Stimulated activated CD4-positive, alpha-beta T cell treated with anti-CD3 and anti-CD28 coated beads, Interleukin-2, amount 100 ng/mL, for 48 hours (primary cell): ENCODE measurements around the gene RLN2.
A peak's percentile ranks its signal among the peaks of the same experiment; 100 is the strongest.
"Not testable (repeated sequence)": the region's sequence is repeated elsewhere in the genome, so short reads cannot be mapped to it uniquely, and the experiment has no call there.

ENCODE experiments used
- DNase-seq, 2 donors: peaks; one replicate each; pipeline ENCODE4 v3.0.0-alpha.2; 2020

RLN2 gene, protein sequence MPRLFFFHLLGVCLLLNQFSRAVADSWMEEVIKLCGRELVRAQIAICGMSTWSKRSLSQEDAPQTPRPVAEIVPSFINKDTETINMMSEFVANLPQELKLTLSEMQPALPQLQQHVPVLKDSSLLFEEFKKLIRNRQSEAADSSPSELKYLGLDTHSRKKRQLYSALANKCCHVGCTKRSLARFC

DNA sequence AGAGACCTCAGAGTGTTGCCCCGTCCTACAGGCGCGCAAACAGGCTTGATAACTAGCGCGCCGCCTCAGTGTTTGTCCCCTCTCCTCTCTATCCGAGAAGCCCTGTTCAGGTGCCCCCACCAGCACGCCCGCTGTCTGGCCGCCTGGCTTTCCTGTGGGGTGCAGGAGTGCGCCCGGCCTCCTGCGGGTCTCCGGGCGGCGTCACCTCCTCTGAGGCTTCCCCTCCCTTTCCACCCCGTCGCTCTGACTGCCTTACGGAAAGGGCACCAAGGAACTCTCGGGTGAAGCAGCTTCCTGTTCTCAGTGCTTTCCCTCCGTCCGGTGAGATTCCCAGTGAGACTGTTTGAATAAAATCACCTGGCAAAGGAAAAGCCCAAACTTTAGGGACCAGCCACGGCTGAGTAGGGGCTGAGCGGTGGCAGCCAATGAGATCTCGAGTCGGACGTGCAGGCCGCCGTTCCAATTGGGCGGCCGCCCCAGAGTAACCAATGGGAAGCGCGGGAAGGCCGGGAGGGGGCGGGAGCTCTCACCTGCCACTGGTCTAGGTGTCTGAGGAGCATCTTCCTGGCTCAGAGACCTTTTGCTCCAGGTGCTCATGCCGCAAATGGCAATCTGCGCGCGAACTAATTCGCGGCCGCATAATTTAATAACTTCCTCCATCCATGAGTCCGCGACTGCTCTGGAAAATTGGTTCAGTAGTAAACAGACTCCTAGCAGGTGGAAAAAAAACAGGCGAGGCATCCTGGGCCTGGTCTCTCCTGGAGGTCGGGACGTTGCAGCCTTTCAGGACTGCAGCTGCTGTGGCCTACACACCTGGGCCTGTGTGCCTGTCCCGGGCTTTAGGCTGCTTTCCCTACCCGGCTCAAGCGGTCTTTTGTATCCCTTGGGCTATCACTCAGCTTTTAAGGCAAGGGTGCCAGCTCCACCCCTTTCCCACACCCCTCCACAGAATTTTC lies at the start of gene RLN2:
Gene RLN2, minus strand, starts transcription at position 877 of the 956 bp plus-strand sequence. Its CDS starts 136 bp downstream, at position 741.
- DNase-seq, result peak in 1 of 2 donors; percentile 2

DNA sequence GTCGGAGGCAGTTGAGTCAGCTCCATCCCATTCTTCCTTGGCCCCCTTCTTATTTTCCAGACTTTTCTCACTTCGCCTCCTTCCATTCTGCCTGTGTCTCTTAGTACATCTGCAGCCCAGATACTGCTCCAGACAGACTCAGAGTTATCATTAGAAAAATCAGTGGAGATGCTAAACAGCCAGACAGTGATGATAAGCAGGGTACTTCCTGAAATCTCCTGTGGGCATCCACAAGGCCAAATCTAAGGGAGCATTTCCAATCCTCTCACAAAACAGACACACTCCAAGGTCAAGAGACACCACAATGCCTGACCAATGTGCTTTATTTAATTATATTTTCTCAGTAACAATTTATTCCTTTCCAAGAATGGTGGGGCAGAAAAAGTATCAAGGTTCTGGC lies 49.7 kb upstream of the RLN2 start:
- DNase-seq, result no peak

DNA sequence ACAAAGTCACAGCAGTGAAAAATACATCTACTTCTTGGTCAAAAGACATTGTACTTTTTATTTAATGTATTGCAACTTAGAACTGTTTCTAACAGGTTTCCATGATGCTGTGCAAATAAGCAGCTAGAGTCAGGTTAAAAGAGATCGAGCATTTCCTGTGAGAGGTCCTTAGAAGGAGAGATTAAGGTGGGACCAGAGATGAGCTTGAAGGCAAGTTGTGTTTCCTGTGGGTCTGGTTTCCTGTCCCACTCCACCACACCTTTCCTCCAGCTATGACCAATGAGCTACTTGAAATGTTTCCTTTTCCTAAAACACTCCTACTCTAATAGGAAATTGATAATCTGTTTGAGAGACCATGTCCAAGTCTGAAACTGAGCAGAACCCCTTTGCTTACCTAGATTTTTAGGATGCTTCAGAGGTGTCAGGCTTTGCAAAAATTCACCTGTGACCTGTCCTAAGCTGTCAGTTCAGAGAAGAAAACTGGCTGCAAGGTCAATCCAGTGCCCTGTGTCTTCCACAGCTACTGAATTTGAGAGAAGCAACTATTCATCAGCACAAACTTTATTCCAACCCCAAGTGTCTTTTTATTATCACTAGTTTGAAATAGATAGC lies 48.2 kb upstream of the RLN2 start:
- no peak for DNase-seq

DNA sequence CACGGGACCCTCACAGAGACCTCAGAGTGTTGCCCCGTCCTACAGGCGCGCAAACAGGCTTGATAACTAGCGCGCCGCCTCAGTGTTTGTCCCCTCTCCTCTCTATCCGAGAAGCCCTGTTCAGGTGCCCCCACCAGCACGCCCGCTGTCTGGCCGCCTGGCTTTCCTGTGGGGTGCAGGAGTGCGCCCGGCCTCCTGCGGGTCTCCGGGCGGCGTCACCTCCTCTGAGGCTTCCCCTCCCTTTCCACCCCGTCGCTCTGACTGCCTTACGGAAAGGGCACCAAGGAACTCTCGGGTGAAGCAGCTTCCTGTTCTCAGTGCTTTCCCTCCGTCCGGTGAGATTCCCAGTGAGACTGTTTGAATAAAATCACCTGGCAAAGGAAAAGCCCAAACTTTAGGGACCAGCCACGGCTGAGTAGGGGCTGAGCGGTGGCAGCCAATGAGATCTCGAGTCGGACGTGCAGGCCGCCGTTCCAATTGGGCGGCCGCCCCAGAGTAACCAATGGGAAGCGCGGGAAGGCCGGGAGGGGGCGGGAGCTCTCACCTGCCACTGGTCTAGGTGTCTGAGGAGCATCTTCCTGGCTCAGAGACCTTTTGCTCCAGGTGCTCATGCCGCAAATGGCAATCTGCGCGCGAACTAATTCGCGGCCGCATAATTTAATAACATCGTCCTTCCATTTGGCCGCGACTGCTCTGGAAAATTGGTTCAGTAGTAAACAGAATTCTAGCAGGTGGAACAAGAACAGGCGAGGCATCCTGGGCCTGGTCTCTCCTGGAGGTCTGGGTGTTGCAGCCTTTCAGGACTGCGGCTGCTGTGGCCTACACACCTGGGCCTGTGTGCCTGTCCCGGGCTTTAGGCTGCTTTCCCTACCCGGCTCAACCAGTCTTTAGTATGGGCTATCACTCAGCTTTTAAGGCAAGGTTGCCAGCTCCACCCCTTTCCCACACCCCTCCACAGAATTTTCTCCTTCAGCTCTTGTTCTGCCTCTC lies 34.8 kb upstream of the RLN2 start, which contains the start of gene RLN1:
Gene RLN1, minus strand, starts transcription at position 885 of the 990 bp plus-strand sequence. Its CDS starts 130 bp downstream, at position 755.
- not testable (repeated sequence) for DNase-seq

DNA sequence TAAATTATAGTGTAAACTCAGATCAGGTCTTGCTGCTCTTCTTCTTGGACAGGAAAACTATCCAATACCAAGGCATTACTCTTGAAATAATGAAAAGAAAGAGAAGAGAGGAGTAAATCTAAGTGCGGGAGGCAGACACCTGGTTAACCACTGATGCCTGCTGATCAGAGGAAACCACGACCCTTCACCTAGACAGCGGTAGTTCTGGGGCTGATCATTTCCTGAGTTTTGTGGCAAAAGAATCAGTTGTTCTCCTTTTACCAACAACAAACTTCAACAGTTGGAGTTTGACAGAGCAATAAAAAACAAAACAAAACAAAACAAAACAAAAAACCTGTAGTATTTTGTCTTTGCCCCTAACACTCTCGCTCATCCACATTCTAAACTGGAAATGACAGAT lies 32.2 kb upstream of the RLN2 start:
- no peak for DNase-seq

DNA sequence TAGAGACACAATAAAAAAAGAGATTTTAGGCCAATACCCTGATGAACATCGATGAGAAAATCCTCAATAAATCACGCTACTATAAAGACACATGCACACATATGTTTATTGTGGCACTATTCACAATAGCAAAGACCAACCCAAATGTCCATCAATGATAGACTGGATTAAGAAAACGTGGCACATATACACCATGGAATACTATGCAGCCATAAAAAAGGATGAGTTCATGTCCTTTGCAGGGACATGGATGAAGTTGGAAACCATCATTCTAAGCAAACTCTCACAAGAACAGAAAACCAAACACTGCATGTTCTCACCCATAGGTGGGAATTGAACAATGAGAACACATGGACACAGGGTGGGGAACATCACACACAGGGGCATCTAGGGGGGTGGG lies 26.8 kb upstream of the RLN2 start:
- DNase-seq, result not testable (repeated sequence)

DNA sequence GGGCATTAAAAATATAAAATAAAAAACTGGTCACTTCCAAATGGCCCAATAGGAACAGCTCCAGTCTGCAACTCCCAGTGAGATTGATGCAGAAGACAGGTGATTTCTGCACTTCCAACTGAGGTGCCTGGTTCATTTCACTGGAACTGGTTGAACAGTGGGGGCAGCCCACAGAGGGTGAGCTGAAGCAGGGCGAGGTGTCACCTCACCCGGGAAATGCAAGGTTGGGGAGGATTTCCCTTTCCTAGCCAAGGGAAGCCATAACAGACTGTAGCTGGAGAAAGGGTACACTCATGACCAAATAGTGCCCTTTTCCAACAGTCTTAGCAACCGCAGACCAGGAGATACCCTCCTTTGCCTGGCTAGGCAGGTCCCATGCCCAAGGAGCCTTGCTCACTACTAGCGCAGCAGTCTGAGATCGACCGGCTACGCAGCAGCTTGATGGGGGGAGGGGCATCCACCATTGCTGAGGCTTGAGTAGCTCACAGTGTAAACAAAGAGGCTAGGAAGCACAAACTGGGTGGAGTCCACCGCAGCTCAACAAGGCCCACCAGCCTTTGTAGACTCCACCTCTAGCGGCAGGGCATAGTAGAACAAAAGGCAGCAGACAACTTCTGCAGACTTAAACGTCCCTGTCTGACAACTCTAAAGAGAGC lies 22.5 kb upstream of the RLN2 start:
- DNase-seq, result no peak

DNA sequence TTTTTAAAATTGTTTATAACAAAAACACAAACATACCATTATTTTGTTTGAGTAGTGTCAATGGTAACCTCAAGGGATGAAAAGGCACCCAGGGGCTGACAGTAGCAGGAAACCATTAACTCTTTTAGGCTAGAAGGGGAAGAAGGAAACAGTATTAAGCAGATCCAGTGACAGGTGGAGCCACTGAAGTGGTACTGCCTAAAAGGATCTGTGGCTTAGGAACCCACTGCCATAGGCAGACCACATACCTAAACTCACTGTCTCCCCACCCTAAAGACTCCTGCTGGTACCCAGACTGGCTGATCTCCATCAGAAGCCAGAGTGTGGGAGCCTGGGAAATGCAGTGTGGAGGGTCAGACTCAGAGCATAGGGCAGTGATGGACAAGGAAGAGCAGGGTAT lies 21.7 kb upstream of the RLN2 start:
- DNase-seq, result no peak

DNA sequence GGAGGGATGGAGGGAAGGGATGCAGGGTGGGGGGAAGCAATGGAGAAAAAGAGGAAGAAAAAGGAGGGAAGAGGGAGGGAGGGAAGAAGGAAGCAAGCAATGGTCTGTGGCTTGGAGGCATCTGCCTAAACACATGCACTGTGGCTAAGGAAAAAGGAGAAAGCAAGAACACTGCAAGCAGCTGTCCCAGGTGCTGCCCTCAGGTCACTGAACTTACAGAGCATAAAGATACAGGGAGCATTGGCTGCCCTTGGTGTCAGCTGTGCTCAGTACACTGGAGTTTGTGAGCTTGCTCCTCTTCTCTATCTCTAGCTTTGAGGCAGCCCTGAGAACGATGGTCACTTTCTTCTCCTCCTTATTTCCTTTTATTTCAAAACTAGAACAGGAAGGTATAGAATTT lies 17.1 kb upstream of the RLN2 start:
- not testable (repeated sequence) for DNase-seq

DNA sequence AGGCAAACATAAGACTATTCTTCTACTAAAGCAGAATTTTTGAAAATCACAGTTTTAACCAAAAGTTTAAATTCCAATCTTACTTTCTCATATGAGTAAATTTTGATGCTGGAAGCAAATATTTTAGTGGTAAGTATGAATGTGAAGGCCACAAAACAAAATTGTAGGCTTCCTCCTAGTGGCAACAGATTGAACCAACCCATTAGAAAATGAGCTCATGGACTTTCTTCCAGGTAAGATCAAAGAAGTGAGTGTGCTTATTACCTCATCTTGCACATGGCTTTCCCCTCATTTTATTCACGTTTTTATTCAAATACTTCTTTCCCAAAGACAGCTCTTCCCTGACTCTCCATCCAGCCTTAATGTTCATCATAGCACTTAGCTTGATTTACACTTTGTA lies 16.5 kb upstream of the RLN2 start:
- DNase-seq, result no peak

DNA sequence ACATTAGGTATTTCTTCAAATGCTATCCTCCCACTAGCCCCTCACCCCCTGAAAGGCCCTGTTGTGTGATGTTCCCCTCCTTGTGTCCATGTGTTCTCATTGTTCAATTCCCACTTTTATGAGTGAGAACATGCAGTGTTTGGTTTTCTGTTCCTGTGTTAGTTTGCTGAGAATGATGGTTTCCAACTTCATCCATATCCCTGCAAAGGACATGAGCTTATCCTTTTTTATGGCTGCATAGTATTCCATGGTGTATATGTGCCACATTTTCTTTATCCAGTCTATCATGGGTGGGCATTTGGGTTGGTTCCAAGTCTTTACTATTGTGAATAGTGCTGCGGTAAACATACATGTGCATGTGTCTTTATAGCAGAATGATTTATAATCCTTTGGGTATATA lies 11.9 kb upstream of the RLN2 start:
- not testable (repeated sequence) for DNase-seq

DNA sequence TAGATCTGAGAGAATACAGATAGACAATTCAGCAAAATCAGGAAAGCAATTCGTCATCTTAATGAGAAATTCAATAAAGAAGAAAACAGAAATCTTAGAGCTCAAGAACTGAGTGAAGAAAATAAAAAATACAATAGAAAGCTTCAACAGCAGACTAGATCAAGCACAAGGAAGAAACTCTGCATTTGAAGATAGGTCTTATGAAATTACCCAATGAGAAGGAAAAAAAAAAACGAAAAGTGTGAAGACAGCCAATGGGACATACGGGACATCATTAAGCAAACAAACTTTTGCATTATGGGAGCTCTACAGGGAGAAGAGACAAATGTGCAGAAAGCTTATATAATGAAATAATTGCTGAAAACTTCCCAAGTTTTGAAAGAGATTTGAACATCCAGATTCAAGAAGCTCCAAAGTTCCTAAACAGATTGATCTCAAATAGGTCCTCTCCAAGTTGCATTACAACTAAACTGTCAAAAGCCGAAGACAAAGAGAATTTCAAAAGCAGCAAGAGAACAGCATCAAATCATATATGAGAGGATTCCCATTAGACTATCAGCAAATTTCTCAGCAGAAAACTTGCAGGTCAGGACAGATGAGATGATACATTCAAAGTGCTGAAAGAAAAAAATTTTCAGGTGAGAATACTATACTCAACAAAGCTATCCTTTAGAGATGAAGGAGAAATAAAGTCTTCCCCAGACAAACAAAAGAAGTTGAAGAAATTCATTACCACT lies 10.8 kb upstream of the RLN2 start:
- DNase-seq, result no peak

DNA sequence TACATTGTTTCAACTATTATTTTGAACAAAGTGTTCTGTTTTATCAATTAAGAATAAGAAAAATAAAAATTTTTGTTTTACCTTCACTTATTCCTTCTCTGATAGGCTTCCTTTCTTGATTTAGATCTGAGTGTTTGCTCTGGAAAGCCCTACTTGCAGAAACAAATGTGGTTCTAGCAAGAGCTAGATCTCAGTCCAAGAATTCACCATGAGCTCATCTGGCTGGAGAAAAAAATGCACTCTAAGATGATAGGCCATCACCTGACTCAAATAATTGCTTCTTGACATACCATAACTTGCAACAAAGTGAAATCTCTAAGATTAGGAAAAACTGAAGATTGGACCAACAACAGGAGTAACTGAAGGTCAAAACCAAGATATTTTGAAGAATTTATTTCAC lies 6.3 kb upstream of the RLN2 start:
- no peak for DNase-seq

DNA sequence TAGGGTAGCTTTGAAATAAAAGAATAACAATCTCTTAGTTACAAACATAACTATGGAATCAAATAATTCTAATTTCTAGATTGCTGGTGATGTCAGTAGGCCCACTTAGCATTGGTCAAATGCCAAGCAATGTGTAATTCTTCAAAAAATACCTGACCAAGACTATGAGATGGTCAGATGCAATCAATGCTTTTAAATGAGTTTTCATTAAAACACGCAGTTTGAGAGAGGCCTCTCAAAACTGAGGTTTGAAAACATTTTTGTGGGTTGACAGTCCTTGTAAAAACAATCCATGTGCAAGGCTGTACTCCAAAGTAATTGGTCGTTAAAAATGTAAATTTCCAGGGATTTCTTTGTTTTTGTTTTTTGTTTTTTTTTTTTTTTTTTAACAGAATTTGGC lies 1.2 kb upstream of the RLN2 start:
- DNase-seq, result no peak

DNA sequence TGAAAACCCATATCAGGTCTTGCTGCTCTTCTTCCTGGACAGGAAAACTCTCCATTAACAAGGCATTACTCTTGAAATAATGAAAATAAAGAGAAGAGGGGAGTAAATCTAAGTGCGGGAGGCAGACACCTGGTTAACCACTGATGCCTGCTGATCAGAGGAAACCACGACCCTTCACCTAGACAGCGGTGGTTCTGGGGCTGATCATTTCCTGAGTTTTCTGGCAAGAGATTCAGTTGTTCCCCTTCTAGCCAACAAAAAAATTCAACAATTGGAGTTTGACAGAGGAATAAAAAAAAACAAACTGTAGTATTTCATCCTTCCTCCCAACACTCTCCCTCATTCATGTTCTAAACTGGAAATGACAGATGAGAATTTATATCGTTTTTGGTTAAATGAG lies 3.0 kb downstream of the RLN2 start:
- DNase-seq, result no peak

DNA sequence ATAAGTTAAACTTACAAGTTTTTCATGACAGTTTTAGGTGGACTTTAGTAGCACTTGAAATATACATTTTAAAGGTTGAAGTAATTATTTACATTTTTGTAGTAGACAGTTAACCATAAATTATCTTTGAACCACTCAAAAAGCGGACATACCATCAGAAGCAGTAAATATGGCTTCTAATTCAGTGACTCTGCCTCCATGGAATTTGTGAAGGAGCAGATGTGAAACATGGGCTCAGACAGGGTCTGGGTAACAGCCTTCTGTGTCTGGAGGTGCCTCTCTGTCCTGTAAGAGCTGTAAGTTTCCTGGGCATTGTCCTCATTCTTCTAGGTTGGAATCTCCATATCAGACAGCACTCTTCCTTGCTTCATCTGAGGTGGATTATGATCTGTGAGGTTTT lies 12.4 kb downstream of the RLN2 start:
- no peak for DNase-seq

DNA sequence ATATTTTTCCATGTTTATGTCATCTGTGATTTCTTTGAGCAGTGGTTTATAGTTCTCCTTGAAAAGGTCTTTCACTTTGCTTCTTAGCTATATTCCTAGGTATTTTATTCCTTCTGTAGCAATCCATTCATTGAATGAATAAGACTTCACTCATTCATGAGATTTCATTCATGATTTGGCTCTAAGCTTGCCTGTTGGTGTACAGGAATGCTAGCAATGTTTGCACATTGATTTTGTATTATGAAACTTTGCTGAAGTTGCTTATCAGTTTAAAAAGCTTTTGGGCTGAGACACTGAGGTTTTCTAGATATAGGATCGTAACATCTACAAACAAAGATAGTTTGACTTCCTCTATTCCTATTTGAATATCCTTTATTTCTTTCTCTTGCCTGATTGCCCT lies 15.9 kb downstream of the RLN2 start:
- DNase-seq, result no peak

DNA sequence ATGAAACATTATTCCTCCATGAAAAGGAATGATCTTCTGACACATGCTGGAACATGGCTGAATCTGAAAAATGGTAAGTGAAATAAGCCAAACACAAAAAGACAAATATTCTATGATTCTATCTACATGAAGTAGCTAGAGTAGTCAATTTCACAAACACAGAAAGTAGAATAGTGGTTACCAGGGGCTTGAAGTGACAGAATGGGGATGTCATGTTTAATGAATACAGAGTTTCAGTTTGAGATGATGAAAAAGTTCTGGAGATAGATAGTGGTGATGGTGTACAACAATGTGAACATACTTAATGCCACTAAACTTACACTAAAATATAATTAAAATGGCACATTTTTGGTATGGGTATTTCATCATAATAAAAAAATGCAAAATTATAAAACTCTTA lies 18.3 kb downstream of the RLN2 start:
- no peak for DNase-seq

DNA sequence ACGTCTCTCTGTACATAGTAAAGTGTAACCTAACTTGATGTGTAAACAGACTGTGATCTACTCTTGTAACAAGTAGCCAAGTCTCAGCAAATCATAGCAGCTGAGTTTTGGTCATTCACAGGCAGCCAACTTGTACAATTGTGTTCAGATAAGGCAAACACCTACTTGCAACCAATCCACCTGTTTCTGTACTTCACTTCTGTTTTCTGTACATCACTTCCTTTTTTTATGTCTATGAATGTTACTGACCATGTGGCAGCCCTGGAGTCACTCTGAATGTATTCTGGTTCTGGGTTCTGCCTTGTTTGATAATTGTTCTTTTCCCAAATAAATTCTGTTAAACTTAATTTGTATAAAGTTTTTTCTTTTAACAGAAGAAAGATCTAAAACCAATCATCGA lies 26.0 kb downstream of the RLN2 start:
- DNase-seq, result no peak

DNA sequence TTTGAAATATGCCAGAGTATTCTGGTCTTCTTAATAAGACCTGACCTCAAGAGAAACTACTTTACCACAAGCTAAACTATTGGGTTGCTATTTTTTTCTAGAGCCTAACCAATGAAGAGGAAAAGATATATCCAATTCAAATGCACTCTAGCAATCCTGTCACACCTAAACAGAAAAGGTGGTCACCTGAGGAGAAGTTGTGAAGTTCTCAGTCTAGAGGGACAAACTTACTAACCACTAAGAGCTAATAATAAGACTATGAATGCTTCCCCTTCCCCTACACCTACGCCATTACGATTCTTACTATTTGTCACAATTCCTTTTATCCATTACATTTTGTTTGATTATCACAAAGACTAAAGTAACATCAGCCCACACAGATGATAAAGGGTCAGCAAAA lies 29.7 kb downstream of the RLN2 start:
- no peak for DNase-seq

DNA sequence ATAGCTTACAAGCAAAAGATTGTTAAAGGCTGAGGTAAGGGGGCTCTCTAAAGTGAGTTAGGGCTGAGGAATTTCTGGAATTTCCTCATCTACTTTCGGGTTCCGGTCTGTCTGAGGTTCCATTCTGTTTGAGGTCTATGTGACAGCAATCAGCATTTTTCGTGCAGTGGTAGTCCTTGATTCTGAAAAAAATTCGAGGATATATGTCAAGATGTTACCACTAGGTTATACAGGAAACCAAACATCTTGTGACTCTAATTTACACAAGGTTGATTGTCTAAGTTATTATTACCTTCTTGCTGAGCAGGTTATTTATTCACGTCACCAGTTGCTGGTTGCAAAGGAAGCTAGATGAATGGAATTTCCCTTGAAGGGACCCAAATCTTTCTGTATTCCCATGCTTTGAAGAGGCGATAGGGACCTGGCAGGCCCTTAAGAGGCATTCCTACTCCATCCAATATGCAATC lies 35.2 kb downstream of the RLN2 start:
- no peak for DNase-seq
